Measurements from ENCODE around the gene CDK18. TPM values are rescaled to one million over a fixed set of nuclear protein-coding genes. Genes with fewer than 3 reads are reported as not detected.
A peak's percentile ranks its signal among the peaks of the same experiment; 100 is the strongest.

Gene CDK18
- total and polyA plus RNA-seq, 2 of the 8 experiments (the other 6 are each of a cell fraction or from before 2014, with no cell fraction given), result 31.2 to 44.0 TPM

DNA sequence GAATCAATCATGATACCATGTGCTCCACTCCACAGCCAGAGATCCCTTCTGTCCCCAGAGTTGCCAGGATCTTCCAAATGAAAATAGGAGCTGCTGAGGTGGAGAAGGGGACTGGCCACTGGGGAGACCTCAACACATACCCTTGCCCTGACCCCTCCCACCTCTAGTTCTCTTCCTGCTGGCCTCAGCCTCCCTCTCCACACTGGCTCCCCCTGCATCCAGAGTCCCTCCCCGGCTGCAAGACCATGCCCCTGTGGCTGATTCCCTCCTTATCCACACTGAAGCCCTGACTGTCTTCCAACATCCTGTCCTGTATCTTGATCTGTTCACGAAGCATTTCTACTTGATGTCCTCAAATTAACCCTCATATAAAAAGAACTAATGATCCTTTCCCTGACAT is 21.1 kb upstream of the CDK18 start:
- 91% methylated on average over 2 of the region's 2 CpGs; no CpG with 5 or more reads in 1 of the 2 experiments for WGBS, 2 experiments (ENCODE audit: extremely low coverage in 1 of 2, insufficient coverage in 1 of 2, insufficient read length in 1 of 2, insufficient replicate concordance in 2 of 2, low coverage in 1 of 2, low lambda C conversion rate in 2 of 2, missing lambda C conversion rate in 1 of 2)
- Histone ChIP-seq H3K79me1 (ENCODE audit: low read depth, low read length) (no peaks in the 10 kb centered on the region), H4K20me1 (replicated peaks in 1 of 2; ENCODE audit: control insufficient read depth in 1 of 2, insufficient read depth in 2 of 2, low read length in 2 of 2) (no peaks in the 10 kb centered on the region)
- TF ChIP-seq CBX8 (IDR thresholded peaks at IDR 0.05; ENCODE audit: borderline replicate concordance, low read depth, low read length) (no peak), NRF1 (IDR thresholded peaks at IDR 0.05; ENCODE audit: low read depth, low read length) (no peak), SRF (IDR thresholded peaks at IDR 0.05; ENCODE audit: low read depth, low read length) (no peak), CHD2 (IDR thresholded peaks at IDR 0.05; ENCODE audit: low read length) (no peak), TAF1 (IDR thresholded peaks at IDR 0.05; ENCODE audit: low read depth, low read length) (no peak)

More for the DNA sequence above, 21.1 kb upstream of the CDK18 start:
- FAIRE-seq (no peak), DNase-seq (ENCODE audit: low read depth in 1 of 2, low spot score in 2 of 2) (no peak)
- H4K5ac ChIP-seq (ENCODE audit: insufficient read length, low read depth, low read length), result no peak overlapping the region
- no peak overlapping the region for H3K56ac ChIP-seq (replicated peaks; ENCODE audit: insufficient read length, low read depth, low read length)
- H3K23ac ChIP-seq (ENCODE audit: insufficient read length), result no peak overlapping the region
- no peaks in the 10 kb centered on the region for H3K9me3 ChIP-seq (ENCODE audit: insufficient read depth in 2 of 2, low read depth in 1 of 2, low read length in 1 of 2)
- ChIA-PET CTCF (ENCODE audit: partially characterized antibody) (interaction anchor here (0.7 to 36.9 kb wide), 13 partner anchors 10 to 155 kb away, joined by 3 to 1626 read pairs (median 11); partner anchors contain the start of genes BLACAT1, CDK18 and LEMD1), POLR2A (ENCODE audit: partially characterized antibody) (interaction anchor here (1.0 to 2.5 kb wide), 3 partner anchors 19 to 29 kb away, joined by 5 to 10 read pairs (median 8); partner anchors contain the start of gene BLACAT1)
- H3K36me3 ChIP-seq (ENCODE audit: control insufficient read depth in 2 of 4, insufficient read depth in 4 of 4, low read length in 3 of 4), result no peaks in the 10 kb centered on the region
- H2AK5ac ChIP-seq (ENCODE audit: low read depth, low read length), result no peak overlapping the region
- peak overlapping the region; percentile 20 for H4K91ac ChIP-seq (replicated peaks; ENCODE audit: insufficient read length, low read length)
- 0 out of 2 replicates have a peak overlapping the region, but pooled peaks have one; percentile 22 for H2BK15ac ChIP-seq (ENCODE audit: low read length)
- H2BK12ac ChIP-seq (ENCODE audit: low read depth, low read length), result peak overlapping the region; percentile 2; the same call in 1 of the 2 replicates
- no peak overlapping the region for H3K14ac ChIP-seq (ENCODE audit: insufficient read length)
- no peak overlapping the region for H3K4ac ChIP-seq (replicated peaks; ENCODE audit: insufficient read length, low read depth, low read length)
- H3K4me2 ChIP-seq (ENCODE audit: insufficient read depth in 1 of 2, low read depth in 2 of 2, low read length in 2 of 2), result no peak overlapping the region
- H3K27me3 ChIP-seq (replicated peaks in 1 of 4; ENCODE audit: control insufficient read depth in 3 of 4, extremely low read depth in 1 of 4, insufficient read depth in 3 of 4, low read length in 3 of 4), result peaks cover 0 to 11% (median 6%) of the 10 kb centered on the region in 4 experiments; a peak in 4 of 7 replicates
- no peak overlapping the region for H2BK120ac ChIP-seq (replicated peaks; ENCODE audit: low read depth, low read length)
- no peak overlapping the region for H3K18ac ChIP-seq (ENCODE audit: extremely low read depth, low read length)
- no peak overlapping the region for H4K8ac ChIP-seq (ENCODE audit: extremely low read depth, insufficient read depth, low read length)
- no peak overlapping the region for H3K9ac ChIP-seq (replicated peaks in 1 of 4; ENCODE audit: extremely low read depth in 1 of 4, low read depth in 3 of 4, low read length in 3 of 4)
- H3K4me3 ChIP-seq (ENCODE audit: extremely low read depth in 1 of 4, insufficient read depth in 2 of 4, low read depth in 3 of 4, low read length in 4 of 4), result no peak overlapping the region
- H3K79me2 ChIP-seq (ENCODE audit: control insufficient read depth in 1 of 2, insufficient read depth in 2 of 2, low read length in 2 of 2), result no peaks in the 10 kb centered on the region
- H3K4me1 ChIP-seq (replicated peaks in 1 of 4; ENCODE audit: control insufficient read depth in 3 of 4, insufficient read depth in 4 of 4, low read length in 3 of 4), result peaks cover 0 to 19% (median 10%) of the 10 kb centered on the region in 4 experiments; a peak in 6 of 7 replicates
- no peak overlapping the region for H3K27ac ChIP-seq (ENCODE audit: low read depth, low read length)
- H2AFZ ChIP-seq (ENCODE audit: low read length), result no peak overlapping the region
- H3K23me2 ChIP-seq (ENCODE audit: low read depth, low read length), result no peaks in the 10 kb centered on the region; the same call in 1 of the 2 replicates
- H2BK5ac ChIP-seq (ENCODE audit: low read depth, low read length), result no peak overlapping the region
- no peak overlapping the region for H2BK20ac ChIP-seq (ENCODE audit: low read length)
